Upper lobe of left lung (tissue), 6 donors: ENCODE measurements around the gene CLCN2. TPM values are rescaled to one million over a fixed set of nuclear protein-coding genes. Genes with fewer than 3 reads are reported as not detected.

Source experiments
- ATAC-seq, 2 donors: fragments of 200-7000 bp; cut with Tn5 transposase; one replicate each; pipeline ENCODE4 v1.9.1; 2022; ENCODE audit warnings: mild to moderate bottlenecking in 2 of 2, moderate library complexity in 2 of 2; ENCODE audit not compliant: low FRiP score in 2 of 2
- DNase-seq, 2 donors: peaks; one replicate each; pipeline ENCODE4 v3.0.0-alpha.2; 2019 to 2020
- H3K27ac ChIP-seq, 4 donors: fragments of 200-600 bp; sonication (generic); one replicate each; pipeline ENCODE4 v1.5.1; 2016 to 2019
- H3K27me3 ChIP-seq, 4 donors: fragments of 200-600 bp; sonication (generic); one replicate each; pipeline ENCODE4 v1.5.1; 2017 to 2019
- H3K36me3 ChIP-seq, 4 donors: fragments of 200-600 bp; sonication (generic); one replicate each; pipeline ENCODE4 v1.5.1; 2016 to 2019
- H3K4me1 ChIP-seq, 4 donors: fragments of 200-600 bp; sonication (generic); one replicate each; pipeline ENCODE4 v1.5.1; 2018 to 2019
- H3K4me3 ChIP-seq, 4 donors: fragments of 200-600 bp; sonication (generic); one replicate each; pipeline ENCODE4 v1.5.1; 2017 to 2019; ENCODE audit warnings: mild to moderate bottlenecking in 2 of 4, moderate library complexity in 1 of 4
- H3K9me3 ChIP-seq, 4 donors: fragments of 200-600 bp; sonication (generic); one replicate each; pipeline ENCODE4 v1.5.1; 2018 to 2019
- EP300 ChIP-seq, 4 donors: sonication (generic); formaldehyde crosslinking; IDR thresholded peaks; one replicate each; pipeline ENCODE4 v1.5.1; 2017; ENCODE audit warnings: antibody characterized with exemption in 4 of 4, control low read depth in 2 of 4
- POLR2A ChIP-seq, 4 donors: fragments of 450-650 bp; IDR thresholded peaks; one replicate each; pipeline ENCODE4 v1.5.1; 2016 to 2017; ENCODE audit warnings: antibody characterized with exemption in 4 of 4, mild to moderate bottlenecking in 2 of 4
- POLR2AphosphoS5 ChIP-seq, 2 donors: sonication (generic); formaldehyde crosslinking; IDR thresholded peaks; one replicate each; pipeline ENCODE4 v1.5.1; 2017; ENCODE audit warnings: antibody characterized with exemption in 2 of 2
- WGBS, 2 donors: methylation state at CpG; one replicate each; pipeline ENCODE4 v1.1.5; 2017 to 2018; 5-methylcytosine and 5-hydroxymethylcytosine counted together
- total RNA-seq, 6 donors: library from RNA; depleted of rRNA in 4 of 6; stranded (reverse); fragments of >200 nt in 4 of 6; gene quantifications; one replicate each; pipeline versions ENCODE4 v1.1.0 to v1.2.1, GENCODE V29; 2016 to 2021
- TF ChIP-seq, protein P1 (sequence below), 6 experiments: fragments of 450-650 bp in 4 of 6; fragments of 200-600 bp in 2 of 6; sonication (generic) in 2 of 6; IDR thresholded peaks; one replicate each; pipeline ENCODE4 v1.5.1; 2016 to 2019; ENCODE audit warnings: antibody characterized with exemption in 6 of 6
- donor health status: DM: no; HTN: no; CAD: no; lungs with moderate emphysema.
- donor health status: DM: no; HTN: yes; CAD: no; lungs with severe emphysema.

The CLCN2 gene
- total RNA-seq, 6 donors from 2014 or later, result 3.0 to 14.7 (median 5.3) TPM

- Histone ChIP-seq H3K27me3 (no peaks in the 10 kb centered on the region), H3K36me3 (peaks cover 58 to 79% (median 69%) of the 10 kb centered on the region in 4 donors), H3K4me3 (no peak overlapping the region), H3K4me1 (peaks cover 19 to 29% (median 23%) of the 10 kb centered on the region in 4 donors), H3K27ac (peak overlapping the region; percentile 26 to 37 (median 36)), H3K9me3 (no peaks in the 10 kb centered on the region)
- DNase-seq (no peak), ATAC-seq (no peak)
- TF ChIP-seq POLR2AphosphoS5 (IDR thresholded peaks at IDR 0.05), result no peak
- TF ChIP-seq EP300 (IDR thresholded peaks at IDR 0.05), result no peak
- no peak for TF ChIP-seq POLR2A (IDR thresholded peaks at IDR 0.05)
- TF ChIP-seq, protein P1, sequence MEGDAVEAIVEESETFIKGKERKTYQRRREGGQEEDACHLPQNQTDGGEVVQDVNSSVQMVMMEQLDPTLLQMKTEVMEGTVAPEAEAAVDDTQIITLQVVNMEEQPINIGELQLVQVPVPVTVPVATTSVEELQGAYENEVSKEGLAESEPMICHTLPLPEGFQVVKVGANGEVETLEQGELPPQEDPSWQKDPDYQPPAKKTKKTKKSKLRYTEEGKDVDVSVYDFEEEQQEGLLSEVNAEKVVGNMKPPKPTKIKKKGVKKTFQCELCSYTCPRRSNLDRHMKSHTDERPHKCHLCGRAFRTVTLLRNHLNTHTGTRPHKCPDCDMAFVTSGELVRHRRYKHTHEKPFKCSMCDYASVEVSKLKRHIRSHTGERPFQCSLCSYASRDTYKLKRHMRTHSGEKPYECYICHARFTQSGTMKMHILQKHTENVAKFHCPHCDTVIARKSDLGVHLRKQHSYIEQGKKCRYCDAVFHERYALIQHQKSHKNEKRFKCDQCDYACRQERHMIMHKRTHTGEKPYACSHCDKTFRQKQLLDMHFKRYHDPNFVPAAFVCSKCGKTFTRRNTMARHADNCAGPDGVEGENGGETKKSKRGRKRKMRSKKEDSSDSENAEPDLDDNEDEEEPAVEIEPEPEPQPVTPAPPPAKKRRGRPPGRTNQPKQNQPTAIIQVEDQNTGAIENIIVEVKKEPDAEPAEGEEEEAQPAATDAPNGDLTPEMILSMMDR (IDR thresholded peaks at IDR 0.05), result no peak
- whole genome bisulfite sequencing, 2 donors, result 76% methylated on average over 10 of the region's 10 CpGs
Observed at GRCh38 chr3:184332370-184333090, 28.9 kb downstream of the CLCN2 start.

DNA sequence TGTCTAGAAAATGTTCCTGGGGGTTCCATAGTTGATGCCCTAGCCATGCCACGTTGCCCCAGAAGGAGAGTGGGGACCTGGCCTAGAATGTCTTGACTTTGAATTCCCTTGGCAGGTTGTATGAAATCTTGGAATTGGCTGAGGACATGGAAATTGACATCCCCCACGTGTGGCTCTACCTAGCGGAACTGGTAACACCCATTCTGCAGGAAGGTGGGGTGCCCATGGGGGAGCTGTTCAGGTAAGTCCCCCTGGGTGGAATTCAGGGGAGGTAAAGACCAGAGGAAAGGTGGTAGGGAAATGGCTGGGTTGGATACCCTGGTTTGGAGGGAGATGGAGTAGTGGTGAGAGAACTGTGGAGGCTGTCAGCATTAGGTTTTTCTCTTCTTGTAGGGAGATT, 32.9 kb downstream of the CLCN2 start:
- ATAC-seq, result no peak
- TF ChIP-seq POLR2AphosphoS5 (IDR thresholded peaks at IDR 0.05), result no peak
- 39 to 67% methylated on average over 3 of the region's 3 CpGs for WGBS, 2 donors

GRCh38 chr3:184327171-184327570, 34.2 kb downstream of the CLCN2 start:
- H3K27me3 ChIP-seq, result no peaks in the 10 kb centered on the region
- DNase-seq (peak in 1 of 2 donors; percentile 63), ATAC-seq (no peak)
- peaks cover 94 to 100% (median 98%) of the 10 kb centered on the region in 4 donors for H3K36me3 ChIP-seq
- no peak overlapping the region for H3K27ac ChIP-seq
- no peaks in the 10 kb centered on the region for H3K9me3 ChIP-seq
- TF ChIP-seq EP300 (IDR thresholded peaks at IDR 0.05) (no peak), POLR2A (IDR thresholded peaks at IDR 0.05) (no peak), POLR2AphosphoS5 (IDR thresholded peaks at IDR 0.05) (no peak)
- TF ChIP-seq, protein P1 (IDR thresholded peaks at IDR 0.05), result no peak
- peaks cover 3 to 10% (median 5%) of the 10 kb centered on the region in 4 donors for H3K4me1 ChIP-seq
- H3K4me3 ChIP-seq, result no peak overlapping the region
- 95 to 97% methylated on average over 21 of the region's 21 CpGs for WGBS, 2 donors

More for the DNA sequence above, 32.9 kb downstream of the CLCN2 start:
- Histone ChIP-seq H3K27me3 (no peaks in the 10 kb centered on the region), H3K4me3 (no peak overlapping the region), H3K36me3 (peaks cover 91 to 100% (median 97%) of the 10 kb centered on the region in 4 donors), H3K27ac (no peak overlapping the region), H3K4me1 (peaks cover 0 to 6% (median 5%) of the 10 kb centered on the region in 4 donors), H3K9me3 (no peaks in the 10 kb centered on the region)
- no peak for DNase-seq

DNA sequence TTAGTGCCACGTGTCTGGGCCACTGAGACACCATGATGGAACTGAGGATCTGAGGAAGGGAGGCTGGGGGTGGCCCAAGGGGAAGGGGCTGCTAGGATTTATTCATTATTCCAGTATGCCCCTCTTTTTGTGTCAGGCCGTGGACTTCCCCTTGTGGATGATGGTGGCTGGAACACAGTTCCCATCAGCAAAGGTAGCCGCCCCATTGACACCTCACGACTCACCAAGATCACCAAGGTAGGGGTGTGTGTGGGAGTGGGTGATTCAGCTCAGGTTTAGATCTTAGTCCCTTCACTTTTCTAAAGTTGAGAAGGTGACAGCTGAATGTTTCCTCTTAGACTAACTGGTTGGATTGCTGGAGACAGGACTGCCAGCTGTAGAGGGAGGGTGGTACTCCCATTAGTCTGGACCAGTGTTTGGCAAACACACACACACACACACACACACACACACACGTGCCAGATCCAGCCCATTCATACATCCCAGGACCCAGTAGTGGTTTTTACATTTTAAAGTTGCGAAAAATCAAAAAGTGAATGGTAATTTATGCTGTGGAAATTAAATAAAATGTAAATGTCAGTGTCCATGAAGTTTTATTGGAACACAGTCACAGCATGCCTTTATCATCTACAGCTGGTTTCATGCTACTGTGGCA, 35.6 kb downstream of the CLCN2 start:
- Histone ChIP-seq H3K36me3 (peaks cover 96 to 100% (median 98%) of the 10 kb centered on the region in 4 donors), H3K4me1 (peaks cover 4 to 17% (median 13%) of the 10 kb centered on the region in 4 donors), H3K27ac (no peak overlapping the region), H3K9me3 (no peaks in the 10 kb centered on the region), H3K27me3 (no peaks in the 10 kb centered on the region), H3K4me3 (no peak overlapping the region)
- DNase-seq (no peak), ATAC-seq (no peak)
- WGBS, 2 donors, result 81 to 89% methylated on average over 4 to 6 of the region's 6 CpGs
- TF ChIP-seq POLR2A (IDR thresholded peaks at IDR 0.05) (no peak), EP300 (IDR thresholded peaks at IDR 0.05) (no peak), POLR2AphosphoS5 (IDR thresholded peaks at IDR 0.05) (no peak)
- TF ChIP-seq, protein P1 (IDR thresholded peaks at IDR 0.05), result no peak

GRCh38 chr3:184325269-184325668, 36.1 kb downstream of the CLCN2 start:
- no peak overlapping the region for H3K27ac ChIP-seq
- no peaks in the 10 kb centered on the region for H3K27me3 ChIP-seq
- peaks cover 95 to 100% (median 97%) of the 10 kb centered on the region in 4 donors for H3K36me3 ChIP-seq
- no peak overlapping the region for H3K4me3 ChIP-seq
- ATAC-seq, result no peak
- TF ChIP-seq, protein P1 (IDR thresholded peaks at IDR 0.05), result no peak
- TF ChIP-seq POLR2AphosphoS5 (IDR thresholded peaks at IDR 0.05), result no peak
- peaks cover 9 to 22% (median 18%) of the 10 kb centered on the region in 4 donors for H3K4me1 ChIP-seq
- WGBS, 2 donors, result 93 to 94% methylated on average over 13 of the region's 13 CpGs
- H3K9me3 ChIP-seq, result no peaks in the 10 kb centered on the region
- DNase-seq, result peak in 1 of 2 donors; percentile 12
